AG04449 (cell line): ENCODE data around the gene PRKD1.

ENCODE experiments used
- CTCF ChIA-PET: fragments of 350-600 bp; formaldehyde crosslinking; extraction: SDS; loops from one replicate; lab custom pipeline; 2021; ENCODE audit warnings: antibody characterized with exemption; lab: Yijun Ruan, JAX
- POLR2A ChIA-PET: fragments of 400-600, 350-600 bp; formaldehyde crosslinking; extraction: SDS; loops from one replicate; lab custom pipeline; 2020; ENCODE audit warnings: antibody characterized with exemption, inconsistent platforms; lab: Yijun Ruan, JAX
- DNase-seq: peaks from one replicate; pipeline ENCODE4 v3.0.0-alpha.2; 2010; ENCODE audit warnings: low read depth, low spot score
- H3K4me3 ChIP-seq: 2 replicates; pipeline ENCODE4 v1.5.1; 2011; ENCODE audit warnings: low read depth, mild to moderate bottlenecking, control low read depth, low read length
- TF ChIP-seq, protein P1 (sequence below): IDR thresholded peaks from one replicate; pipeline ENCODE4 v1.5.1; 2011; ENCODE audit warnings: mild to moderate bottlenecking, moderate library complexity, low read length, control low read depth, inconsistent platforms; ENCODE audit not compliant: insufficient read depth; ENCODE audit errors: missing control alignments

The PRKD1 gene

DNA sequence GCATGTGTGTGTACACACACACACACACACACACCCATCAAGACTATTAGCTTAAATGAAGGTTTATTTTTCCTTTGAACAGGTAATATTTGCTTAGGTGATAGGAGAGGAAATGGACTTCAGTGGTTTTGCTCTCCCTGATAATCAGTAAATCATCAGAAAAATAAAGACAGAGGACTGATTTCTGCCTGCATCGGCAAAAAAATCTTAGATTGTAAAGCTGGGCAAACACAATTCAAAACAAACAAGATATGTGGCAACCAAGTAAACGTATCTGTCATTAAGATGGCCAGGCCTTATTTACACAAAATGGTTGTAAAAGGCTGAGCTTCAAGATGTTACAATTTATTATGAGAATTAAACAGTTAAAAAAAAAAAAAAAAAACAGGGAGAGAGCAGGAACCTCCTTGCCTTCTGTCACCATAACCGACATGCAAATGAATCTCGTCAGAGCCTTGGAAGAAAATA, 31.3 kb downstream of the PRKD1 start:
- ChIA-PET POLR2A (no interaction called here), CTCF (no interaction called here)
- H3K4me3 ChIP-seq: no peak overlapping the region
- no peak for DNase-seq
- TF ChIP-seq, protein P1, sequence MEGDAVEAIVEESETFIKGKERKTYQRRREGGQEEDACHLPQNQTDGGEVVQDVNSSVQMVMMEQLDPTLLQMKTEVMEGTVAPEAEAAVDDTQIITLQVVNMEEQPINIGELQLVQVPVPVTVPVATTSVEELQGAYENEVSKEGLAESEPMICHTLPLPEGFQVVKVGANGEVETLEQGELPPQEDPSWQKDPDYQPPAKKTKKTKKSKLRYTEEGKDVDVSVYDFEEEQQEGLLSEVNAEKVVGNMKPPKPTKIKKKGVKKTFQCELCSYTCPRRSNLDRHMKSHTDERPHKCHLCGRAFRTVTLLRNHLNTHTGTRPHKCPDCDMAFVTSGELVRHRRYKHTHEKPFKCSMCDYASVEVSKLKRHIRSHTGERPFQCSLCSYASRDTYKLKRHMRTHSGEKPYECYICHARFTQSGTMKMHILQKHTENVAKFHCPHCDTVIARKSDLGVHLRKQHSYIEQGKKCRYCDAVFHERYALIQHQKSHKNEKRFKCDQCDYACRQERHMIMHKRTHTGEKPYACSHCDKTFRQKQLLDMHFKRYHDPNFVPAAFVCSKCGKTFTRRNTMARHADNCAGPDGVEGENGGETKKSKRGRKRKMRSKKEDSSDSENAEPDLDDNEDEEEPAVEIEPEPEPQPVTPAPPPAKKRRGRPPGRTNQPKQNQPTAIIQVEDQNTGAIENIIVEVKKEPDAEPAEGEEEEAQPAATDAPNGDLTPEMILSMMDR: no peak

DNA sequence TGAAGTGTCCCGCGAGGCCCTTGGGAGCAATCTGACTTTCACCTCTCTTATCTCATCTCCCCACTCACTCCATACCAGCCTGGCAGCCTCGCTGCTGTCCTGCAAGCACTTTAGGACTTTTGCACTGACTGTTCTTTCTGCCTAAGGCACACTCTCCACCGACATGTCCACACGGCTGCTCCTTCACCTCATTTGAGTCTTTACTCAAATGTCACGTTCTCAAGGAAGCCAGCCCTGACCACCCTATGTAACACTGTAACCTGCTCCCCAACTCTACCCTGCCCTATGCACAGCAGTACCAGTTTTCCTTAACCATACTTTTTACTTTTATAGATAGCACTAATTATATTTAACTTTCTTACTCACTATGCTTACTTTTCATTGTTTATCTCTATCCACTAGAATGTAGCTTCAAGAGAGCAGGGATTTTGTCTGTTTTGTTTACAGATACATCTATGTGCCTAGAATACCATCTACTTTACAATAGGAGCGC, 32.0 kb downstream of the PRKD1 start:
- TF ChIP-seq, protein P1: no peak
- ChIA-PET CTCF (no interaction called here), POLR2A (no interaction called here)
- no peak overlapping the region for H3K4me3 ChIP-seq
- no peak for DNase-seq

DNA sequence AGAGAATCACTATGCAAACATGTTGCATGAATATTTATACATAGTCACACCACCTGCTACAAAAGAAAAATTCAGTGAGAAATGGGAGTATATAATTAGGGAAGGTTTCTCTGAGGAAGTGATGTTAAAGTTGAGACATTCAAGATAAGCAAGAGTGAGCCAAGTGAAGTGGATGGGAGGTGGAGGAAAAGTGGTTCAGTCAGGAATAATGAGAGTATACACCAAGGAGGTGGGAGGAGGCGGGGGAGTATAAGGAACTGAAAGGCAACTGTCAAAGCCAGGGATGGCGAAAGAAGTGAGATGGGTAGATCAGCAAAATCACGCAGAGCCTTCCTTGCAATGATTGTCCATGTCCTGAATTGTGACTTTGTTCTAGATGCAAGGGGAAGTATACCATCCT, 33.7 kb downstream of the PRKD1 start:
- ChIA-PET POLR2A (no interaction called here), CTCF (no interaction called here)
- H3K4me3 ChIP-seq: no peak overlapping the region
- TF ChIP-seq, protein P1: no peak
- DNase-seq: no peak

DNA sequence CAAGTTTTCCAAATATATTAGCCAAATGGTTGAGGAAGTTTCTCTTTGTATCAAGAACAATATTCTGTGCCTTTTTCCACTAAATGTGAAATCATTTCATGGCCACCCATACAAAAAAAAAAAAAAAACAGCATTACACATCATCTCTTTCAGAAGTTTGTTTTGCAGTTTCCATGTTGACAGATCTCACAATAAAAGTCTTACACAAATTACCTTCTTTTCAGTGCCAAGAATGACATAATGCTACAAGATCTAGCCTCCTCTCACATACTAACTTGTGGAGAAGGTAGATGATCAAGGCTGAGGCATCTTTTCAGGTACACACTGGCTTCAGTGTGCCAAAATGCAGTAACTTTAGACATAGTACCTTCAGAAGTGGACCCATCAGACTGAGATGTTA, 35.3 kb downstream of the PRKD1 start:
- ChIA-PET POLR2A (no interaction called here), CTCF (no interaction called here)
- TF ChIP-seq, protein P1: no peak
- no peak overlapping the region for H3K4me3 ChIP-seq
- no peak for DNase-seq

DNA sequence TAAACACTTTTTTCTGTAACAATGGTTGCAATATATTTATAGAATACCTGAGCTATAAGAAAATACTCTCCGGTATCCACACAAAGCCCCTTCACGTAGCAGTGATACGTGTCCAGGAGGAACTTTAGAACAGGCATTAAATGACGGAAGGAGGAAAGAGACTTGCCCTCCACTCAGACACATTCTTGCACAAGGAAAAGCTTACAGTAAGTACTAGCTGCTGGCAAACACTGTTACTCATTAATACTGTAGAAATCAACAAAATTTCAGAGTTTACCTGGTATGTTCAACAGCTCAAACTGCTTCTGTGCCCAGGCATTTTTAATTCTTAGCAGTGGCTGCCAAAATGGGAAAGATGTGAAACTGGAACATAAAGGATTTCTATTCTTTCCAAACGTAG, 41.7 kb downstream of the PRKD1 start:
- DNase-seq: no peak
- ChIA-PET POLR2A (no interaction called here), CTCF (no interaction called here)
- no peak overlapping the region for H3K4me3 ChIP-seq
- TF ChIP-seq, protein P1: no peak

DNA sequence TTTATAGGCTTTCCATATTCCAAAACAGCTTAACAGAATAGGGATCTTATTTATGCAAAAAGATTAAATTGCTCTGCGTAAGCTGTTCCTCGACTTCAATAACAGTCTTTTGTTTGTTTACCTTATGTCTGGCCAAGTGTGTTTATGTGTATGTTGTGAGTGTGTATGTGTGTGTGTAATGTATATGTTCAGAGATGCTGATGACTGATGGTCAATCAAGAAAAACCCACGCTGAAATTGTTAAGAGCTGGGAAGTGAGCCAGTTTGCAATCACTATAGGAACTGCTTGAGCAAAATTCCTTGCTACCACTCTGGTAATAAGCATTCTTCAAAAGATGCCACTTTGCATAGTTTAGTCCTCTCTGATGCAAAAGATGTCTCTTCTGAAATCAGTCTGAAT, 59.6 kb downstream of the PRKD1 start:
- no peak for DNase-seq
- ChIA-PET CTCF (no interaction called here), POLR2A (no interaction called here)
- no peak overlapping the region for H3K4me3 ChIP-seq
- TF ChIP-seq, protein P1: no peak
